Tibial artery (tissue), 4 donors: ENCODE data around the gene BGN.

Source experiments
- DNase-seq, 2 donors: peaks; one replicate each; pipeline ENCODE4 v3.0.0-alpha.2; 2019
- H3K27ac ChIP-seq, 2 donors: fragments of 200-600 bp; sonication (generic) in 1 of 2; 1 replicate in 1 of 2; 2 replicates in 1 of 2; pipeline ENCODE4 v1.5.1; 2018 to 2019; ENCODE audit warnings: mild to moderate bottlenecking in 1 of 2
- H3K27me3 ChIP-seq, 2 donors: fragments of 200-600 bp; sonication (generic) in 1 of 2; one replicate each; pipeline versions ENCODE4 v1.5.1 to v1.6.0; 2016 to 2019
- H3K36me3 ChIP-seq, 3 donors: fragments of 200-600 bp; sonication (generic) in 2 of 3; one replicate each; pipeline ENCODE4 v1.5.1; 2016 to 2019; ENCODE audit warnings: mild to moderate bottlenecking in 2 of 3
- H3K4me1 ChIP-seq, 4 donors: fragments of 200-600 bp; sonication (generic) in 2 of 4; 1 replicate in 3 of 4; 2 replicates in 1 of 4; pipeline ENCODE4 v1.5.1; 2016 to 2019
- H3K4me3 ChIP-seq, 2 donors: fragments of 200-600 bp; sonication (generic) in 1 of 2; 1 replicate in 1 of 2; 2 replicates in 1 of 2; pipeline ENCODE4 v1.5.1; 2018 to 2019; ENCODE audit warnings: mild to moderate bottlenecking in 2 of 2
- H3K9me3 ChIP-seq, 3 donors: fragments of 200-600 bp; sonication (generic) in 1 of 3; one replicate each; pipeline ENCODE4 v1.5.1; 2016 to 2019
- CTCF ChIP-seq, 2 experiments: fragments of 200-600 bp in 1 of 2; fragments of 450-650 bp in 1 of 2; IDR thresholded peaks; one replicate each; pipeline ENCODE4 v1.5.1; 2017 to 2019; ENCODE audit warnings: antibody characterized with exemption in 2 of 2, mild to moderate bottlenecking in 1 of 2, moderate library complexity in 1 of 2
- intact Hi-C: fragments of 100-400 bp; cut with DNase I; formaldehyde crosslinking; loops from one replicate; pipeline ENCODE4 v1.15.0; 2023; ENCODE audit warnings: low total_unique reads

The BGN gene

DNA sequence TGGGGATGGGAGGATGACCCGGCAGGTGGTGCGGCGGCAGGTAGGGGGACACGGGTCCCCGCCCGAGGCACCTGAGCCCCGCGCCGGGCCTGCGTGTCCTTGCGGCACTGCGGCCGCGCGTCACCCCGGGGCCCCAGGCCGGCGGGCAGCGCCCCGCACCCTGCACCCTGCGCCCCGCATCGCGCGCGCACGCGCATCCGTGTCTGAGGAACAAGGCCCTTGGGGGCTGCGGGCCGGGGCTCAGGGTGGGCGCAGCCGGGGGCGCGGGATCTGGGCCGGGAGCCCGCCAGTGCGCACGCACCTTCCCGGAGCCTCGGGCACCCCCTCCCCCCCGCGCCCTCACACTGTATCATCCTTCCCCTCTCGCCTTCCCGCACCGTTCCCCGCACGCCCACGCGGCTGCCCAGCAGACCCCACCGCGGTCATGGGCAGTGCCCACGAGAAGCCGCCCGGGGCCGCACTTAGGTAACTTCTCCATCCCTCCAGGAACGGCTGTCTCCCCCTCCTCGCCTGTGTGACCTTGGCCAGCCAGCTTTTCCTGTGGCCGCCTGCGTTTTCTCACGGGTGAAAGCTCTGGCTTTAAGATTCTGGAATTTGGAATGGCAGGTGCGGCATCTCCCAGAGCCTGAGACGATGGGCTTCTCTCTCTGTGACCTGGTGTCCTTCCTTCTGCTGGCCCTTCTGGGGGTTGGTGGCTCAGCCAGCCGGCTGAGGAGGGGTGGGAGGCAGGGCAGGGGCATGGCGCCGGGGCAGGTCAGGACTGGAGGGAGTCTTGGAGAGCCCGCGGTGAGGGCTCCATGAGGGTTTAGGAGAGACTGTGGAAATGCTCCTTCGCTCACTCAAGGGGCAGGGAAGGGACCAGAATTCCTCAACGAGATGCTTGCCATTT lies 23.4 kb downstream of the BGN start:
- H3K36me3 ChIP-seq: no peaks in the 10 kb centered on the region
- H3K4me3 ChIP-seq: no peak overlapping the region
- H3K27ac ChIP-seq: no peak overlapping the region
- H3K27me3 ChIP-seq: peaks cover 0 to 53% of the 10 kb centered on the region in 2 donors
- no peak for TF ChIP-seq CTCF (IDR thresholded peaks at IDR 0.05)
- no peaks in the 10 kb centered on the region for H3K9me3 ChIP-seq
- DNase-seq: no peak
- intact Hi-C loops: no loop called here
- H3K4me1 ChIP-seq: peaks cover 0 to 18% (median 9%) of the 10 kb centered on the region in 4 donors

DNA sequence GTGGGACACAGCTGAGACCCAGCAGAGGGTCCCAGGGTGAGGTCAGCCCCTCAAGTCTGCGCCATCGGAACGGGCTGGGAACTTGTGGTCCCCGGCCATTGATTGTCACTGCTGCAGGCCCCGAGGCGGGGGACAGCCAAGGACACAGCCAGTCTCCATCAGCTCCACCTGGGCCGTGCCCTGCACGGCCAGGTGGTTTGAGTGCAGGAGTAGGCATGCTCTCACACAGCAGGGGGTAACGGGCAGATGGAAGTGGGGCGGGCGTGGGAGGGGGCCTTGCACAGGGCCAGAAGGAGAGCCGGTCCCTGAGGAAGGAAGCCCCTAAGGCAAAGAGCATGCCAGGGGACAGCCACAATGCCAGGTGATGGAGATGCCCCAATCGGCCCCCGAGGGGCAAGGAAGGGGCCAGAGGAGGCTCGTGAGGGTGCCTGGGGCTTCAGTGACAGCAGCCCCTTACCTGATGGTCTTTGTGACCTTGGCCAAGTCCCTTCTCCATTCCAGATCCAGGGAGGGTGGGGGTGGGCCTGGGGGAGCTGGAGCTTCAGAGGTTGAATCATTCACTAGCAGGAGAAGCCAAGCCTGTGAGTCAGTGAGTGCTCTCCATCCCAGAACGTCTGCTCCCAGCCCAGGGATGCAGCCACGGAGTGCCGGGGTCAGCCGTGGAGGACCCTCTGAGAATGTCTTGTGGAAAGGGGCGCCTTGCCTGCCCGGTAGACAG lies 24.9 kb downstream of the BGN start:
- H3K4me3 ChIP-seq: no peak overlapping the region
- no peak for TF ChIP-seq CTCF (IDR thresholded peaks at IDR 0.05)

GRCh38 chrX:153520287-153520917 lies 25.6 kb downstream of the BGN start:
- Histone ChIP-seq H3K27ac (no peak overlapping the region), H3K4me3 (no peak overlapping the region), H3K27me3 (peaks cover 0 to 64% of the 10 kb centered on the region in 2 donors), H3K4me1 (peaks cover 0 to 18% (median 9%) of the 10 kb centered on the region in 4 donors), H3K9me3 (no peaks in the 10 kb centered on the region), H3K36me3 (no peaks in the 10 kb centered on the region)
- no peak for DNase-seq
- no peak for TF ChIP-seq CTCF (IDR thresholded peaks at IDR 0.05)
- intact Hi-C loops: loop anchor here (10.0 kb wide), 1 partner anchor 486 kb away; no protein-coding TSS in a partner anchor

More for the DNA sequence above, 24.9 kb downstream of the BGN start:
- H3K9me3 ChIP-seq: no peaks in the 10 kb centered on the region
- no peaks in the 10 kb centered on the region for H3K36me3 ChIP-seq
- no peak overlapping the region for H3K27ac ChIP-seq
- peaks cover 0 to 18% (median 9%) of the 10 kb centered on the region in 4 donors for H3K4me1 ChIP-seq
- peaks cover 0 to 58% of the 10 kb centered on the region in 2 donors for H3K27me3 ChIP-seq
- intact Hi-C loops: loop anchor here (10.0 kb wide), 1 partner anchor 485 kb away; no protein-coding TSS in a partner anchor
- no peak for DNase-seq

GRCh38 chrX:153521034-153521433 lies 26.3 kb downstream of the BGN start:
- intact Hi-C loops: loop anchor here (10.0 kb wide), 1 partner anchor 486 kb away; no protein-coding TSS in a partner anchor
- H3K4me1 ChIP-seq: peaks cover 0 to 18% (median 9%) of the 10 kb centered on the region in 4 donors
- H3K9me3 ChIP-seq: no peaks in the 10 kb centered on the region
- H3K27me3 ChIP-seq: peaks cover 0 to 70% of the 10 kb centered on the region in 2 donors
- no peak for DNase-seq
- no peak overlapping the region for H3K4me3 ChIP-seq
- H3K36me3 ChIP-seq: no peaks in the 10 kb centered on the region
- no peak for TF ChIP-seq CTCF (IDR thresholded peaks at IDR 0.05)
- H3K27ac ChIP-seq: no peak overlapping the region

DNA sequence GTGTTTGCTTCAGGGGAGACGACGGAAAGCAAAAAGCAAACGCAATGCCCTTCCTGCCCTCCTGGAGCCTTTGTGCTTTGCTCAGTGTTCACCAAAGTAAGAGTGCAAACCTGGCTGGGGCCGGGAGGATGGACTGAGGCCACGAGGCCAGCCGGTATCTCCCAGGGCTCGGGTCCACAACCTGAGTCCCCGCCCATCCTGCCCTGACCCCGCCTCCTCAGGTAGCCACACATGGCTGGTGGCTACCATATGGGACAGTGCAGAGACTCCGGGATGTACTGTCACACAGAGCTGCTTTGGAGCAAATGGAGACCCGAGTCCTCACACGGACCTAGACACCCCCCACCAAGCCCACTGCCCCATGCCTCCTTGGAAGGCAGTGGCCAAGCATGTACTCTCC lies 27.5 kb downstream of the BGN start:
- no peak for DNase-seq
- no peaks in the 10 kb centered on the region for H3K36me3 ChIP-seq
- no peaks in the 10 kb centered on the region for H3K9me3 ChIP-seq
- H3K4me3 ChIP-seq: no peak overlapping the region
- H3K4me1 ChIP-seq: peaks cover 0 to 18% (median 9%) of the 10 kb centered on the region in 4 donors
- TF ChIP-seq CTCF (IDR thresholded peaks at IDR 0.05): no peak
- intact Hi-C loops: loop anchor here (10.0 kb wide), 1 partner anchor 487 kb away; no protein-coding TSS in a partner anchor
- H3K27ac ChIP-seq: no peak overlapping the region
- peaks cover 0 to 70% of the 10 kb centered on the region in 2 donors for H3K27me3 ChIP-seq
